ENCODE measurements around the gene KRT2.
"Not testable (repeated sequence)": the region's sequence is repeated elsewhere in the genome, so short reads cannot be mapped to it uniquely, and the experiment has no call there.

Gene KRT2

GRCh38 chr12:52683575-52684300, 31.7 kb upstream of the KRT2 start:
- DNase-seq: no peak

GRCh38 chr12:52682938-52683574, 31.0 kb upstream of the KRT2 start:
- DNase-seq: no peak

GRCh38 chr12:52682381-52682660, 30.3 kb upstream of the KRT2 start:
- no peak for DNase-seq

- no peak for DNase-seq
These were observed 29.7 kb upstream of the KRT2 start for GRCh38 chr12:52681526-52682380.

- DNase-seq: no peak
These were observed 28.4 kb upstream of the KRT2 start, which contains the start of gene KRT1 for GRCh38 chr12:52680363-52680762. Gene KRT1 (minus strand): TSS chr12:52680407. CDS start chr12:52680348, 59 bp downstream.

GRCh38 chr12:52679875-52680274, 27.9 kb upstream of the KRT2 start:
- DNase-seq: no peak

GRCh38 chr12:52677671-52678070, 25.7 kb upstream of the KRT2 start:
- no peak for DNase-seq

- DNase-seq: no peak
These were observed 25.1 kb upstream of the KRT2 start for GRCh38 chr12:52677126-52677525.

- no peak for DNase-seq
These were observed 24.2 kb upstream of the KRT2 start for GRCh38 chr12:52676163-52676562.

- DNase-seq: no peak
These were observed 23.3 kb upstream of the KRT2 start for GRCh38 chr12:52675301-52675701.

GRCh38 chr12:52674433-52674775, 22.4 kb upstream of the KRT2 start:
- no peak for DNase-seq

- DNase-seq: no peak
These were observed 21.9 kb upstream of the KRT2 start for GRCh38 chr12:52673713-52674432.

- no peak for DNase-seq
These were observed 21.2 kb upstream of the KRT2 start for GRCh38 chr12:52673217-52673616.

GRCh38 chr12:52672321-52672933, 20.4 kb upstream of the KRT2 start:
- no peak for DNase-seq

GRCh38 chr12:52670961-52671360, 18.9 kb upstream of the KRT2 start:
- DNase-seq: no peak

GRCh38 chr12:52670506-52670905, 18.5 kb upstream of the KRT2 start:
- no peak for DNase-seq

- not testable (repeated sequence) for DNase-seq
These were observed 17.9 kb upstream of the KRT2 start for GRCh38 chr12:52669941-52670340.

GRCh38 chr12:52669426-52669825, 17.4 kb upstream of the KRT2 start:
- DNase-seq: no peak

GRCh38 chr12:52667931-52668330, 15.9 kb upstream of the KRT2 start:
- DNase-seq: no peak

- peak in 1 of 2 experiments; percentile 6 for DNase-seq
These were observed 15.5 kb upstream of the KRT2 start for GRCh38 chr12:52667509-52667908.

GRCh38 chr12:52666471-52666870, 14.5 kb upstream of the KRT2 start:
- no peak for DNase-seq

- no peak for DNase-seq
These were observed 11.4 kb upstream of the KRT2 start for GRCh38 chr12:52663420-52663819.

GRCh38 chr12:52662918-52663229, 10.9 kb upstream of the KRT2 start:
- DNase-seq: no peak

Data from NCI-H1930 (cell line).